ENCODE measurements around the gene LEPR.
"Not testable (repeated sequence)": the region's sequence is repeated elsewhere in the genome, so short reads cannot be mapped to it uniquely, and the experiment has no call there.

Gene LEPR

GRCh38 chr1:65437616-65438015, 17.1 kb downstream of the LEPR start:
- DNase-seq (ENCODE audit: low read depth in 2 of 2), result no peak

DNA sequence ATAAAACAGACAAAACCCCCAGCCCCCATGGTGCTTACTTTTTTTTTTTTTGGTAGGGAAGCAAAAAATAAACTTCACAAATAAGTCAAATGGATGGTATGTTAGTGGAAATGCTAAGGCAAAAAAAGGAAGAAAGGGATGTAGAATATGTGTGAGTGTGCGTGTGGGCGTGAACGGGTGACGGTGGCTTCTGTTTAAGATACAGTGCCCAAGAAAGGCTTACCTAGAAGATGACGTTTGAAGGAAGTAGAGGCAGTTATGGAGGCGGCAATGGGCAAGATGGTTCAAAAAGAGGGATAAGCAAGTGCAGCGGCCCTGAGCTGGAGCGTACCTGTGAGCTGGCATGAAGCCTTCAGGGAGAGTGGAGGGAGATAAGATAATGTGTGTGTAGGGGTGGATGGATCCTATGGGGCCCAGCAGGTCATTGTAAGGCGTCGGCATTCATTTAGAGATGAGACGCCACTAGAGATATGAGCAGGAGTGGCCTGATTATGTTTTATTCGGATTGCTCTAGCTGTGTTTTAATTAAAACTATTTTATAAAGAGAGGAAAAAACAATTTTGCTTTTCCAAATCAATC, 19.9 kb downstream of the LEPR start:
- DNase-seq (ENCODE audit: low read depth in 2 of 2), result no peak

DNA sequence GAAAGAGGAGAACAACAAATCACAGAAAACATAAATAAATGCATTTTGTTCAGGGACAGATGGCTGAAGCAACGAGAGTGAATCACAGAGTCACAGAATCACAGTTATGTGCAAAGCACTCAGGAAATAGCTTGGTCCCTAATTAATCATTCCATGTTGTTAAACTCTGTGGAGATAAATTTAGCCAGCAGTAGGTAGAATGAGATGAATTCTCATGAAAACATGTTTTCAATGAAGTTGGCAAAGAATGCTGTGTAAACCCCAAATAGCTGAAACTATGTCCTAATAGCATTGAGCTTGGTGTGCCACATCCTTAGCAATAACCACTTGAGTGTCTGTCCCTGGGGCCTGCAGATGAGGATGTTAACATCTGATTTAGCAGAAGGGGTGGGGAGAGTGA, 20.4 kb downstream of the LEPR start:
- DNase-seq (ENCODE audit: low read depth in 2 of 2), result no peak

DNA sequence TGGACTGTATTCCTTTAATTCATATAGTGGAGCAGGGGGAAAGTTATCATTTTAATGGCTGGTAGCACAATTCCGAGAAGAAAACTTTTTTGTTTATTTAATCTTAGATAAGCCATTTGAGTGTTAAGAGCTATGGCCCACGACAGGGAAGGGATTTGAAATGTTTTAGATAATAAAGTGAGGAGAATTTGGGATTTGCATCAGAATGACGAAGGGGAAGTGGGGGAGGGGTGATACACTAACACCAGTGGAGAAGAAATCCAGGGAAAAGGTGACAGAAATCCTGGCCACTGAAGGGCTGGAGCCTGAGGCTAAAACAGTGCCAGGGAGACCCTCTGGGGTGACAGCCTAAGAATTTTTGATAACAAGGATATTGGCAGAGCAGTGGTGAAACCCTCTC, 21.0 kb downstream of the LEPR start:
- DNase-seq (ENCODE audit: low read depth in 2 of 2), result no peak

DNA sequence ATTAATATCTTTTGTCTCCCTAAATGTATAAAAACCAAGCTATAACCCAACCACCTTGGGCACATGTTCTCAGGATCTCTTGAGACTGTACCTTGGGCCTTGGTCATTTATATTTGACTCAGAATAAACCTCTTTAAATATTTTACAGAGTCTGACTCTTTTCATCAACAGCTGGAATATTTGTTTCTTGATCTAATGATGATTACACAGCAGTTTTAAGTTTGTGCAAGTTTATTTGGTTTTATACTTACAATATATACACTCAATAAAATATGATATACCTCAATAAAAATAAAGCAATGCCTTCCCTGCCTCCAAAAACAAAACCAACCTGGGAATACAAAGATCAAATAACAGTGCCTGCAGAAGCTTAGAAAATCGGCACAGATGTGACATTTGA, 22.0 kb downstream of the LEPR start:
- no peak for DNase-seq (ENCODE audit: low read depth in 2 of 2)

DNA sequence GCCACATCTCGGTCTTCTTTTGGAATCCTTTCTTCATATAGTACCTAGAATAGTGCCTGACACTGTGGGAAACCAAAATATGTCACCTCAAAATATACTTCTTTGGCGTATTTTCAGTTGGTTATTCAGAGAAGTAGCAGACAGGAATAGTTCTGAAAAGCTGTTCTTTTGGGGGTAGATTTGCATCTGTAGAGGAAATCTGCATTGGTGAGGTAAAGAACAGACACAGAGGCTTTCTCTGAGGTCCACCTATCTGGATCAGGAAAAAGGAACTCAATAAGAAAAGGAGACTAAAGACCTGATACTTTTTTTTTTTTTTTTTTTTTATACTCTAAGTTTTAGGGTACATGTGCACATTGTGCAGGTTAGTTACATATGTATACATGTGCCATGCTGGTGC, 23.2 kb downstream of the LEPR start:
- no peak for DNase-seq (ENCODE audit: low read depth in 2 of 2)

DNA sequence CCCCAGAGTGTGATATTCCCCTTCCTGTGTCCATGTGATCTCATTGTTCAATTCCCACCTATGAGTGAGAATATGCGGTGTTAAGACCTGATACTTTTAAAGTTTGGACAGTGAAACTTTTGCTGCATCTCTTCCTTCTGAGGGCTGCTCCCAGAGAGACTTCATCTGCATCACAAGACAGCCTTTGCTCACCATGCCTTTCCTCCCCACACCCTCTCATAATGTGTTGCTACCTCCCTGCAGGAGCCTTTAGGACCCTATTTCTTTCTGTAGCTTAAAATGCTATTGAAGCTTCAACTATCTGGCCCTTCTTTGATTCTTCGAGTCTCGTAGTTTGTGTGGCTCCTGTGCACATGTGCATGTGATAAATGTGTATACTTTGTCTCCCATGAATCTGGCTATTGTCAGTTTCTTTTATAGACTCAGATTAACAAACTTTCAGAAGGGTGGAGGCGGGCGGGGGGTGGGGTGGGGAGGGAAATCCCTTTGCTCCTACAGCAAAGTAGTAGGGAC, 23.7 kb downstream of the LEPR start:
- DNase-seq (ENCODE audit: low read depth in 2 of 2), result no peak

- no peak for DNase-seq (ENCODE audit: low read depth in 2 of 2)
Measured at GRCh38 chr1:65445837-65446236, 25.4 kb downstream of the LEPR start.

- no peak for DNase-seq (ENCODE audit: low read depth in 2 of 2)
Measured at GRCh38 chr1:65449214-65449823, 28.9 kb downstream of the LEPR start.

DNA sequence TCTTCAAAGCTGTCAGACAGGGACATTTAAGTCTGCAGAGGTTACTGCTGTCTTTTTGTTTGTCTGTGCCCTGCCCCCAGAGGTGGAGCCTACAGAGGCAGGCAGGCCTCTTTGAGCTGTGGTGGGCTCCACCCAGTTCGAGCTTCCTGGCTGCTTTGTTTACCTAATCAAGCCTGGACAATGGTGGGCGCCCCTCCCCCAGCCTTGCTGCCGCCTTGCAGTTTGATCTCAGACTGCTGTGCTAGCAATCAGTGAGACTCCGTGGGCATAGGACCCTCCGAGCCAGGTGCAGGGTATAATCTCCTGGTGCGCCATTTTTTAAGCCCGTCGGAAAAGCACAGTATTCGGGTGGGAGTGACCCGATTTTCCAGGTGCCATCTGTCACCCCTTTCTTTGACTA, 35.2 kb downstream of the LEPR start:
- not testable (repeated sequence) for DNase-seq (ENCODE audit: low read depth in 2 of 2)

- DNase-seq (ENCODE audit: low read depth in 2 of 2), result no peak
Measured at GRCh38 chr1:65456481-65456880, 36.0 kb downstream of the LEPR start.

- no peak for DNase-seq (ENCODE audit: low read depth in 2 of 2)
Measured at GRCh38 chr1:65457868-65458267, 37.4 kb downstream of the LEPR start.

GRCh38 chr1:65458730-65459396, 38.4 kb downstream of the LEPR start:
- no peak for DNase-seq (ENCODE audit: low read depth in 2 of 2)

DNA sequence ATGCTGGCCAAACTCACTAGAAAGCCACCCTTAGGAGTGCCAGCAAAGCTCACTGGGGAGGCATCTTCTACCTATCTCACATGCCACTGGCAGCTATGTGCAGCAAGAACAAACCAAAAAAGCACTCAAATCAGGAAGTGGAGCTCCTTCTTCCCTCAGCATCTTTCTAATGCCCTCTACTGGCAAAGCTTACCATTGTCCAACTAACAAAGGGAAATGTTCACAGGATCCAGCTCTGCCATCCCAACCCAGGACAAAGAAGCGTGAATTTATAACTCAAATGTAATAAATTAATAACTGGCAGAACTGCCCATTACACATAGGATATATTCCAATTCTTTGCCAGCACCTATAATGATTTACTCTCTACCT, 38.9 kb downstream of the LEPR start:
- no peak for DNase-seq (ENCODE audit: low read depth in 2 of 2)

DNA sequence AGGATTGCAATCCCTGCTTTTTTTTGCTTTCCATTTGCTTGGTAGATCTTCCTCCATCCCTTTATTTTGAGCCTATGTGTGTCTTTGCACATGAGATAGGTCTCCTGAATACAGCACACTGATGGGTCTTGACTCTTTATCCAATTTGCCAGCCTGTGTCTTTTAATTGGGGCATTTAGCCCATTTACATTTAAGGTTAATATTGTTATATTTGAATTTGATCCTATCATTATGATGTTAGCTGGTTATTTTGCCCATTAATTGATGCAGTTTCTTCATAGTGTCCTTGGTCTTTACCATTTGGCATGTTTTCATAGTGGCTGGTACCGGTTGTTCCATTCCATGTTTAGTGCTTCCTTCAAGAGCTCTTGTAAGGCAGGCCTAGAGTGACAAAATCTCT, 45.4 kb downstream of the LEPR start:
- not testable (repeated sequence) for DNase-seq (ENCODE audit: low read depth in 2 of 2)

GRCh38 chr1:65467536-65467935, 47.1 kb downstream of the LEPR start:
- no peak for DNase-seq (ENCODE audit: low read depth in 2 of 2)

DNA sequence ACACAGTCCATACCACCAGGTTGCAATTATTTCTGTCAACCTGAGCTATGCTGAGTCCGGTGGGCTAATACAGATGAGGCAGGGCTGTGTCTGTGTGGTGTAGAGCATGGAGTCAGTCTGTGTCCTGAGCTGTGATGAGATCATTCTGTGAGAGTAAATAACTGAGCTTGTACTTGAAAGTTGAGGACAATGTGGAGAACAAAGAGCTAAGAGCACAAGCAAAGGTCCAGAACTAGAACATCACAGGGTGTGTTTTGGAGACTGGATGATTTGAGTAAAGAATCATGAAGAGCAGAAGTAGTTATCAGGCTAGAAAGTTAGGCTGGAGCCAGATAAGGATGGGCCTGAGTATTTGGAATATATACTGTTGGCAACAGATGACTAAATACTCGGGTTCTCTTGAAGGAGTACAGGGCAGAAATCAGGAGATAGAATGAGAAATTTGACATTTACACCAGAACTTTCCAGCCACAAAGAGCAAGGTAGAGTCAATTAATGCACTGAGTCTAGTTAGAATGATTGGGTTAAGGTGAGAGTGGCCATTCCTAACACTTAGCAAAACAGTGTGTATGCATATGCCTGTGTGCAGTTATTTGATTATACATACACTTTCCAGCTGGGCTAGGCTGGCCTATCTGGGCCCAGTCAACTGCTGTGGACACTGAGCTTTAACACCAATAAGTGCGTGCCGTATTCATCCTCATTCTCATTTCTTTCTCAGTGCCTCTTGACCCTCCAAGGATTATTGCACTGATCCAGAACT, 48.8 kb downstream of the LEPR start:
- DNase-seq (ENCODE audit: low read depth in 2 of 2), result no peak

GRCh38 chr1:65469889-65470340, 49.4 kb downstream of the LEPR start:
- no peak for DNase-seq (ENCODE audit: low read depth in 2 of 2)

Data from stimulated activated CD8-positive, alpha-beta memory T cell treated with anti-CD3 and anti-CD28 coated beads, Interleukin-7, amount 100 ng/mL, for 4 hours (primary cell).